Activated naive CD4-positive, alpha-beta T cell treated with anti-CD3 and anti-CD28 coated beads, Interleukin-2, amount 50 U/mL, for 72 hours (primary cell): Measurements from ENCODE around the gene EVPL. TPM values are rescaled to one million over a fixed set of nuclear protein-coding genes. Genes with fewer than 3 reads are reported as not detected.
A peak's percentile ranks its signal among the peaks of the same experiment; 100 is the strongest.

Experiments used
- ATAC-seq, 2 donors: fragments of 150-1000 bp; cut with Tn5 transposase; 2 replicates each; pipeline ENCODE4 v1.10.0; 2021; ENCODE audit warnings: mild to moderate bottlenecking in 2 of 2, moderate library complexity in 2 of 2
- DNase-seq, 2 donors: peaks; one replicate each; pipeline ENCODE4 v3.0.0; 2021 to 2022; ENCODE audit warnings: low spot score in 2 of 2
- H3K27ac Mint-ChIP-seq, 2 donors: one replicate each; pipeline ENCODE4 v1.8.0; 2022; ENCODE audit warnings: mild to moderate bottlenecking in 2 of 2, mixed read lengths in 2 of 2
- H3K36me3 Mint-ChIP-seq, 2 donors: one replicate each; pipeline ENCODE4 v1.8.0; 2022; ENCODE audit warnings: mixed read lengths in 2 of 2
- H3K9me3 Mint-ChIP-seq, 2 donors: one replicate each; pipeline ENCODE4 v1.8.0; 2022; ENCODE audit warnings: mixed read lengths in 2 of 2
- total RNA-seq, 2 donors: library from RNA; stranded (reverse); gene quantifications; one replicate each; pipeline ENCODE4 v1.2.3, GENCODE V29; 2022

EVPL gene
- total RNA-seq, 2 donors from 2014 or later, result 0.34 to 1.5 TPM

DNA sequence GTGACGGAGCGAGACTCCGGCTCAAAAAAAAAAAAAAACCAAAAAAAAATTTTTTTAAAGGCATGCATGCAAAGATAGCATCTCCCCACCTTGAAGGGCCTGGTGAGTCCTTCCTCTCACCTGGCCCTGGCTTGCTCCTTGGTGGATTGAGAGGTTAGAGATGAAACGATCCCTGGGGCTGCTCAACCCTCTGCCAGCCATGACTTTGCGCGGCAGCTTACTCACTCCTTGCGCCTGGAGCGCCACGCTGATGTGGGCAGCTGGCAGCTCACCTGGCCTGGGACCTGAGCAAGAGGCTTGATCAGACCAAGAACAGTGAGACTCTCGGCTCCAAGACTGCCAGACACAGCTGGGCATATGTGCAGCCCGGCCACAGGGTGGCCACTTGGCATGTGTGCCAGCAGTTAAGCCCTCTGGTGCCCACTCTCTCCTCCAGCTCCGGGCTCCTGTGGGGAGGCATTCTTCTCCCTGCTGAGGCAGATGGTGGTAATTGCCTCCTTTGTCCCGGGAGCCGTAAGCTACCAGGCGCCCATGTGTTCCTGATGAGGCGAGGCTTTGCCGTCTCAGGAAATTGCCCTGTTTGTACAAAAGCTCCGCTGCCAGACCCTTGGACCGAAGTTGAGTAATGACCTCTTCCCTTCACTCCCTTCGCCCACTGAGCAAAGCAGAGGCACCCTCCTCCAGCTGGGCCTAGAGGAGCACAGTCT is 5.1 kb upstream of the EVPL start:
- Mint-ChIP-seq H3K36me3 (no peaks in the 10 kb centered on the region), H3K9me3 (no peaks in the 10 kb centered on the region), H3K27ac (no peak overlapping the region)
- DNase-seq, result no peak
- ATAC-seq, result no peak

DNA sequence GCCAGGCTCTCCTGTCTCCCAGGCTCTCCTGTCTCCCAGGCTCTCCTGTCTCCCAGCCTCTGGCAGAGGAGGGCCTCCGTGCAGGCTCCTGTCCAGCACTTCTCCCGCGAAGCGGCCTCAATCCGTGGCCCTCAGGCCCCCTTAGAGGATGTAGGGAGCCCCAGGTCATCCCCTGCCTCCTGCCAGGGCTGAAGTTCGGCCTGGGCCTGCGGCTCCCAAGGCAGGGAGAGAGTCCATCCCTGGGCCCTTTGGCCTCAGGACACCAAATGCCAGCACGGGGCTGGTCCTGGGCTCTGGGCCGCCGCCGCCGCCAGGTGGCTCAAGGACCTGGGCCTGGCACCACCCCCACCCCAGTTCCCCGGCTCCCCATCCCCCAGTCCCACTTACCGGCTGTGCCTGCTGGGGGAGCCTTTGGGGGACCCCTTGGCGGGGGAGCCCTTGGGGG is 370 bp downstream of the EVPL start:
- no peak for ATAC-seq
- DNase-seq, result no peak
- Mint-ChIP-seq H3K36me3 (no peaks in the 10 kb centered on the region), H3K9me3 (no peaks in the 10 kb centered on the region), H3K27ac (no peak overlapping the region)

DNA sequence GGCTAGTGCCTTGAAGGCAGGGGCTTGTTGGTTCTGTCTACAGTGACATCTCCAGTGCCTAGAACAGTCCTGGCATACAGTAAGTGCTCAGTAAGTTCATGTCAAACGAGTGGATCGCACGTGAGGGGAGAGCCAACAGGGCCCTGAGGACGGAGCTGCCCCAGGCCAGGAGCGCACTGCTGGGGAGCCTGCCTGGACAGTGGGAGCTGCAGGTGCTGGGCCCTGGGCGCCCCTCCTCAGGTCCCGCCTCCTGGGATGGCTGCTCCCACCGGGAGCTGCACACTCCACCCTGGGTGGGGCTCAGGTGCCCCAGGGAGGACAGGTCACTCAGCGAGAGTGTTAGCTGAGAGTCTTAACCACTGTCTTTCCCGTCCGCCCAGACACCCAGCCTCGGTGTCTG is 1.8 kb downstream of the EVPL start:
- no peak for DNase-seq
- Mint-ChIP-seq H3K9me3 (no peaks in the 10 kb centered on the region), H3K36me3 (no peaks in the 10 kb centered on the region), H3K27ac (no peak overlapping the region)
- ATAC-seq, result no peak

DNA sequence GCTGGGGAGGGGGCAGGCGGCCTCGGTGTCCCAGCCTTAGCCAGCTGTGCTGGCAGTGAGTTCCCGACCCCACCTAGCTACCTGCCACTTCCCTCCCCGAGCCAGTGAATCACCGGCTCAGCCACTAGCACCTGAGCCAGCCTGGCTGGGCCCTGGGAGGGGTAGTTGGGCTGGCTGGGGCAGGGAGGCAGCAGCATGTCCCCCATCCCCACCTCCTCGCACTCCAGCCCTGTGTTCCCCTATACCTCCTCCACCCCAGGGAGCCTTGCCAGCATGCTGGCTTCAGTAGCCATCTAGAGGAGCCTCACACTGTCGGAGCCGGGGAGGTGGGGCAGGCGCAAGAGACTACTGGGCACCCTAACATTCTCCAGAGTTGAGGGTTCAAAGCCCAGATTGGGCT is 2.8 kb downstream of the EVPL start:
- H3K36me3 Mint-ChIP-seq, result no peaks in the 10 kb centered on the region
- H3K9me3 Mint-ChIP-seq, result no peaks in the 10 kb centered on the region
- DNase-seq (no peak), ATAC-seq (no peak)
- H3K27ac Mint-ChIP-seq, result no peak overlapping the region

DNA sequence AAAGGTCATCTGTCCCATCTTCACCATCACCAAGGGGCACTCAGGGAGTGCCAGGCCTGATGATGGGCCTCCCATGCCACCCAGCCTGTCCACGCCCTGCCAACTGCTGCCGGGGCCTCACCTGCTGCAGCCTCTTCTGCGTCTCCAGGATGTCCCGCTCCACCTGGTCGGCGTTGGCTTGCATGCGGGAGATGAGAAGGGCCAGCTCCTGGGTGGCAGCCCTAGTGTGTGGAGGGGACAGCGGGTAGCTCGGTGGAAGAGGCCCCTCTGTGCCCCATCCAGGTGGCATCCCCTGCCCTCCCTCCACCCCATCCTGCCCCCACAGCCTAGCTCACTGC is 3.2 kb downstream of the EVPL start:
- ATAC-seq, result no peak
- no peaks in the 10 kb centered on the region for H3K9me3 Mint-ChIP-seq
- no peaks in the 10 kb centered on the region for H3K36me3 Mint-ChIP-seq
- DNase-seq, result no peak
- H3K27ac Mint-ChIP-seq, result no peak overlapping the region

DNA sequence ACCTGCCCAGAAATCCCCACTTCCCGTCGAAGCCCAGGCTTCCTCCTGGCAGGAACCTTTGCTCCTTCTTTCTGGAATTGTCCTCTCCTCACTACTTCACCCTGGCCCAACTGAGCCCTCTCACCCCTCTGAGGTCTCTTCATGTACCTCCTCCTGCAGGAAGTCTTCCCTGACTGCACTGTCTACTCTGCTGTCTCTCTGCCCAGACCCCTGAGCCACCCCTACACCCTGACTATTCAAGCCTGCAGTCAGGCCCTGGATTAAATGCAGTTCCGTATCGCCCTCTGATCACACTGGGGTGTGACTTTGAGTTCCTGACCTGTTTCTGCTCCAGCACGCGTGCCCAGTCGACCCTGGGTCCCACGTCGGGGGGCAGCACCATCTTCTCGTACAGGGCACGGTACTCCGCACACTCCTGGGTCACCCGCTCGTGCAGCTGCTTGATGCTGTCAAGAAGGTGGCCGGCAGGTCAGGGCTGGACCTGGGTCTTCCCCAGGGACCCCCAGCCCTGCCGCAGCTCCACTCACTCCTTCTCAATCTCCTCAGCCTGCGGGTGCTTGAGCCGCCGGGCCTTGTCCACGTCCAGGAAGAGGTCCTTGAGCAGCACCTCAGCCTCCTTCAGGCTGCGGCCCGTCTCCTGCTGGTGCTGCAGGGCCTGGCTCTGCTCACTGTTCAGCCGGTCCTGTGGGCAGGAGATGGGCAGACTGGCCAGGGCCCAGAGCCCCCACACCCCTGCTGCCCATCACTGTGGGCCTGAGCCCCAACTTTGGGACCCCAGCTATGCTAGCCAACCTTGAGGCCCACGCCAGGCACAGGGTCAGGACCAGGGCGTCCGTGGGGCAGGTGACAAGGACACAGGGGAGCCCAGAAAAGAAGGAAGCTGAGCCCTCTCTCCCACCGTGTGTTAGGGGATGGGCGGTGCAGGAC is 3.9 kb downstream of the EVPL start:
- no peak overlapping the region for H3K27ac Mint-ChIP-seq
- no peaks in the 10 kb centered on the region for H3K9me3 Mint-ChIP-seq
- no peaks in the 10 kb centered on the region for H3K36me3 Mint-ChIP-seq
- no peak for DNase-seq
- no peak for ATAC-seq

DNA sequence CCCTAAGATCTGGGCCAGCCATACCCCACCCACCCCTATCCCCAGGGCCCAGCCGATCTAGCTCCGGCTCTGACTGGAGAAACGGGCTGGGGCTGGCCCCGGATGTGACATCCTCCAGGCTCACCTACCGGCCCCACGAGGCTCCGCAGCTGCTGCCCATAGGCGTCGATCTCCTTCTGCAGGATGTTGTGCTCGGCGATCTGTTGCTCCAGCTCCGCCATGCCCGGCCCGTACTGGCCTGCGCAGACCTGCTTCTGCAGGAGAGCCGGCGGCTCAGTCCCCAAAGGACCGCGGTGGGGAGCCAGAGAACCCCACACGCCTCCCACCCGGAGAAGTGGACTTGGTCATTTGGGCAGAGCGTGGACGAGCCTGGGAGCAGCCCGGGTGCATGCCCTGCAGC is 4.8 kb downstream of the EVPL start:
- no peaks in the 10 kb centered on the region for H3K36me3 Mint-ChIP-seq
- ATAC-seq (no peak), DNase-seq (no peak)
- no peak overlapping the region for H3K27ac Mint-ChIP-seq
- H3K9me3 Mint-ChIP-seq, result no peaks in the 10 kb centered on the region

DNA sequence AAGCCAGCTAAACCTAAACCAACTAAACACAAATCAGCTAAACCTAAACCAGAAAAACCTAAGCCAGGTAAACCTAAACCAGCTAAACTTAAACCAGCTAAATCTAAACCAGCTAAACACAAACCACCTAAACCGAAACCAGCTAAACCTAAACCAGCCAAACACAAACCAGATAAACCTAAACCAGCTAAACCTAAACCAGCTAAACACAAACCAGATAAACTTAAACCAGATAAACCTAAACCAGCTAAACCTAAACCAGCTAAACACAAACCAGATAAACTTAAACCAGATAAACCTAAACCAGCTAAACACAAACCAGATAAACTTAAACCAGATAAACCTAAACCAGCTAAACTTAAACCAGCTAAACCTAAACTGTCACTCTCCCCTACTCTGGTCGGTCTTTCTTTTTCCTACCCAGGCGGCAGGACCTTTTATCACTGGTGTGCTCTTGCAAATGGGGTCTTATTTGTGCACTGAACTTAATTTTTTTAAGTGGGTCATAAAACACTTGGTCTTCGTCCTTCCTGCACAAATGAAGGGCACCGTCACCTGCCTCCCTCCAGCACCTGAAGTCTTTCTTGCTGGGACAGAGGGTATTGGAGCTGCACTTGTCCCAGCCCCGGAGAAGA is 7.2 kb downstream of the EVPL start:
- H3K27ac Mint-ChIP-seq, result peak overlapping the region; percentile 33 to 88
- ATAC-seq, result no peak

DNA sequence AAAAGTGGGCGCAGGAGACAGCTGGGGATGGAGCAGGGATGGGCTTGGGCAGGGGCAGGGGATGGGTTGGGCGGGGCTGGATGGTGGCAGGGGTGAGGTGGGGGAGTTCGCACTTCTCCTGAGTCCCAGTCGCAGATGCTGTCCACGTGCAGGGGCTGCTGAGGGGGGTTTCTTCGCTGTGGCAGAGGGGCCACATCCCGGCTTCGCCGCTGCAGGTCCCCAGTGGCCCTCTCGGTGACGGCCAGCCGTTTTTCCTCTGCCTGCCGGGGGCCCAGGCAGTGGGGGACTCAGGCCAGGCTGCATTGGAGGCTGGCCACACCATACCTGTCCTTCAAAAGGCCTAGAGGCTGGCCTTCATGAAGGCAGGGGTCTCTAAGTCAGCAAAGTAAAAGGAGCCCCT is 8.3 kb downstream of the EVPL start:
- no peak for ATAC-seq
- H3K36me3 Mint-ChIP-seq, result no peaks in the 10 kb centered on the region
- H3K27ac Mint-ChIP-seq, result peak overlapping the region in 1 of 2 donors; percentile 76
- DNase-seq, result no peak
- H3K9me3 Mint-ChIP-seq, result no peaks in the 10 kb centered on the region

More for the DNA sequence above, 7.2 kb downstream of the EVPL start:
- Mint-ChIP-seq H3K9me3 (no peaks in the 10 kb centered on the region), H3K36me3 (no peaks in the 10 kb centered on the region)
- DNase-seq, result no peak

DNA sequence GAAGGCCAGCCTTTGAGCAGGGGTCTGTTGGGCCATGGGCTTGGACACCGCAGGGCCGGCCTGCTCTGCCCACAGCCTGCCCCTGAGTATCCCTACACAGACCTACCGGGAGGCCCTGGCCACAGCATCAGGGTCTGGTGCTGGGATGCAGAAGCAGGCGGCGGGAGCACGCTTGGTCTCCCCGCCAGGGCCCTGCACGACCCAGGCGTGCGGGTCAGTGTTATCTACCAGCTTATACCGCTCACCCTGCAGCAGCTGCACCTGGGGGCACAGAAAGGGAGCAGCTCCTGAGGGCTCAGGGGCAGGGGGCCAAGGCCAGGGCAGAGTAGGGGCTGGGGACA is 8.8 kb downstream of the EVPL start:
- ATAC-seq (no peak), DNase-seq (no peak)
- peak overlapping the region in 1 of 2 donors; percentile 76 for H3K27ac Mint-ChIP-seq
- no peaks in the 10 kb centered on the region for H3K9me3 Mint-ChIP-seq
- H3K36me3 Mint-ChIP-seq, result no peaks in the 10 kb centered on the region

DNA sequence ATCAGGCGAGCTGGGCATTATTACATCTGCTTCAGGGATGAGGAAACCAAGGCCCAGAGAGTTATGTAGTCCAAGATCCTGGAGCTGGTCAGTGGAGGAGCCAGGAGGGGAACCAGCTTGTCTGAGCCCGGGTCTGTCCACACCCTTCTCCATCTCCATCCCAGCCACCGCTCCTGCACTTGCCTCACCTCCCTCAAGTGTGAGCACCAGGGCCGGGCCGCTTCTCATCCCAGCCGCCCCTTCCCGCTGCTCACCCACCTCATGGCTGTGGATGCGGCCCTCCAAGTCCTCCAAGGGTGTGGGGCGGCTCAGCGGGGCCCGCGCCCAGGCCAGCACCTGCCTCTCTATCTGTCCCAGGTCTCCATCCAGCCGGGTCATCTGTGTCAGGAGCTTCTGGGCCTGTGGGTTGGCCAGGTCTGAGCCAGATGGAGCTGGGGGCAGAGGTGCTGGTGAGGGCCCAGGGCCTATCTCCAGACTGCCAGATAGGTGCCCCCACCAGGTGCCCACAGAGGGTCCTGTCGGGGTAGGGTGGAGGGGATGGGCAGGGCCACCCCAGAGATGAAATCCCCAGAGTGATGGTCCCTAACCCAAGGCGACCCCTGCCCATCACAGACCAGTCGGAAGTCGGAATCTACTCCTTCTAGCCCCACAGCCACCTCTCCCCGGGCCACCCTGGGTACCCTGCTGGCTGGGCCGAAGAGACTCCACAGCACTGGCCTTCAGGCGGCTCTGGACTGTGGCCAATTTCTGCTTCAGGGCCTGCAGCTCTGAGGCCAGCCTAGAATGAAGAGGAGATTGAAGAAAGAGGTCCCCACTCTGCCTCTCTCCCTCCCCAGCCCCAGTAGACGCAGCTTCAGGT is 9.4 kb downstream of the EVPL start:
- DNase-seq, result no peak
- no peaks in the 10 kb centered on the region for H3K36me3 Mint-ChIP-seq
- no peak for ATAC-seq

DNA sequence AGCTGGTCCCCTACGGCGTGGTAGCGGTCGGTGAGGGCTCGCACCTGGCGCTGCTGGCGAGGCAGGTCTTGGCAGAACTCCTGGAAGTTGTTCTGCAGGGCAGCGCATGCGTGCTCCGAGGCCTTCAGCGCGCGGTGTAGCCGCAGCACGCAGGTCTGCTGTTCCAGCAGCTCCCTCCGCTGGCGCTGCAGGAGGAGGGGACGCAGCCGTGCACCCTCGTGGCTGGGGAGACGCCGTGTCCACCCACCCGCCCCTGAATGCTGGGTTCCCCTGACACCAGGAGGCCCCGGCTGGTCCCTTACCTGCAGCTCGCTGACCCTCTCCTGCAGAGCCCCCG is 12.2 kb downstream of the EVPL start:
- DNase-seq (no peak), ATAC-seq (no peak)
- H3K27ac Mint-ChIP-seq, result no peak overlapping the region
- H3K9me3 Mint-ChIP-seq, result no peaks in the 10 kb centered on the region
- H3K36me3 Mint-ChIP-seq, result no peaks in the 10 kb centered on the region

More for the DNA sequence above, 9.4 kb downstream of the EVPL start:
- Mint-ChIP-seq H3K9me3 (no peaks in the 10 kb centered on the region), H3K27ac (no peak overlapping the region)

DNA sequence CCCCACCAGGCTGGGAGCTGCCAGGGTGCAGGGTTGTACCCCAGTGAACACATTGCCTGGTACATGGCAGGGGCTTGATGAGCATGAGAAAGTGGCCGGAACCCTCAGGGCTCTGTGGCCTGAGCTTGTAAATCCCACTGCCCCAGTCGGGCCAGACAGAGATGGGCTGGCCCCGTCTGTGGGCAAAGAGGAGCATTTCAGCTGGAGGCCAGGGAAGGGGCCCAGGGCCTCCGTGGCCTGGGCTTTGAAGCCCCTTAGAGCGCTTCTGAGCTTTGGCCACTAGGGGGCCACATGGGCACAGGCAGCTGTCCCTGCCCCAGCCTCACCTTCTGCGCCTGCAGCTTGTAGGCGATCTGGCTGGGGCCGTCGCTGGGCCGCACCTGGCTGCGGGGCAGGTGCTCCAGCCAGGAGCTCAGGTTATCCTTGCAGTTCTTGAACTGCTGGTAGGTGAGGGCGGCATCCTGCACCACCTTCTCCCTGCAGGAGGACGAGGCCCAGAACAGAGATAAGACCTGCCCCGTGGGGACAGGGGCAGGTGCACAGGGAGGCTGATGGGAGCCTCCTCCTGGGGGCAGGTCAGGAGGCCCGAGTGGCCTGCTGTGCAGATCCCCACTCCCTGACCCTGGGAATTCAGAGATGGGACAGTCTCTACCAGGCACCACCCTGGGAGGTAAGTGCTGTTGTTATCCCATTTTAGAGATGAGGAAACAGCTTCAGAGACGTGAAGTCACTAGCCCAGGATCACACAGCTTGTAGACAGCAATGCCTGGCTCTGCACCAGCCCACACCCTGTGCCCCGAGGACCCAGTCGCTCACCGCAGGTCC is 12.8 kb downstream of the EVPL start:
- H3K27ac Mint-ChIP-seq, result peak overlapping the region in 1 of 2 donors; percentile 54
- no peaks in the 10 kb centered on the region for H3K36me3 Mint-ChIP-seq
- peak; percentile 98 for ATAC-seq
- peak; percentile 79 to 84 for DNase-seq
- H3K9me3 Mint-ChIP-seq, result no peaks in the 10 kb centered on the region

DNA sequence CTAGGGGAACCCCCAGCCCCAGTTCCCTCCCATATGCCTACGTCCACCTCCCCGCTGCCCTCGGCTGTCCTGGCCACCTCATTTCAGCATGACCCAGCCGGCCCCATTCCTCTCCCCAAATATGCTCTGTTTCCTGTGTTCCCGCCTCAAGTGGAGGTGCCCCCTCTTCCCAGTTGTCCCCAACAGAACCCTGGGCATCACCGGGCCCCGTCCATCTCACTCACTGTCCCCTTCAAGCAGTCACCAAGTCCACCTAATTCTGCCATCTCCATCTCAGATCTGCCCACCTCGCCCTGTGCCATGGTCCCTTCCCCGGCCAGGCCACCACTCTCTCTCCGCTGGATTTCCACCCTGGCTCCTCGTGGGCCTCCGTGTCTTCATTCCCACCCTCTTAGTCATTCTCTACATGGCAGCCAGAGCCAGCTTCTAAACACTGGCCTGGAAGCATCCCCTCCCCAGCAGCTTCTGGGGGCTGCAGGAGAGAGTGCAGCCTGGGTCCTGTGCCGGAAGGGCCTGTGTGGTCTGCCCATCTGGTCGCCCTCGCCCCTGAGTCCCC is 13.7 kb downstream of the EVPL start:
- no peaks in the 10 kb centered on the region for H3K9me3 Mint-ChIP-seq
- H3K36me3 Mint-ChIP-seq, result no peaks in the 10 kb centered on the region
- peak overlapping the region in 1 of 2 donors; percentile 54 for H3K27ac Mint-ChIP-seq
- ATAC-seq (no peak), DNase-seq (no peak)

DNA sequence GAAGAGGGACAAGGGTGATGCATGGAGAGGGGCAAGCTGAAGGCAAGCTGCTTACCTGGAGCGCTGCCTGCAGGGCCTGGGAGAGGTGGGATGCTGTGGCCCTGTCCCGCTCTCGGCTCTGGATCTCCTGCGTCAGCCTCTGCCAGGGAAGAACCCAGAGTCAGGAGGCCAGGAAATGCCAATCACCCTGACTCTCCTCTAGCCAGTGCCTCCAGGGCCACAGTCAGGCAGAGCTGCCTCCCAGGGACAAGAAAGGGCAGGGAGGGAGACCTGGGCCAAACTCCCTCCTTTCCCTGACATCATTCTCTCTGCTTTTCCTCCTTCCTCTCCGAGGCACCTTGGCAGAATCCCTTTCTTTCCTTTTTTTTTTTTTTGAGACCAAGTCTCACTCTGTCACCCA is 15.2 kb downstream of the EVPL start:
- H3K9me3 Mint-ChIP-seq, result no peaks in the 10 kb centered on the region
- ATAC-seq (no peak), DNase-seq (no peak)
- H3K36me3 Mint-ChIP-seq, result no peaks in the 10 kb centered on the region
- no peak overlapping the region for H3K27ac Mint-ChIP-seq
